H54 (cell line): Measurements from ENCODE around the gene MOAP1.
"Not testable (repeated sequence)": the region's sequence is repeated elsewhere in the genome, so short reads cannot be mapped to it uniquely, and the experiment has no call there.

Experiments used
- DNase-seq: peaks from one replicate; pipeline ENCODE4 v3.0.0; 2011; ENCODE audit warnings: low spot score, mixed read lengths; ENCODE audit not compliant: insufficient read length
- FAIRE-seq: peaks from 3 replicates; lab custom pipeline; 2011; peaks lifted over from hg19 to GRCh38; lab: Jason Lieb, UNC
- POLR2A ChIP-seq: IDR thresholded peaks from 2 replicates; pipeline ENCODE4 v1.6.1; 2011; ENCODE audit warnings: low read depth, mild to moderate bottlenecking, low read length

The MOAP1 gene

GRCh38 chr14:93163564-93163963, 21.1 kb downstream of the MOAP1 start:
- no peak for DNase-seq
- TF ChIP-seq POLR2A, result no peak
- FAIRE-seq, result no peak

DNA sequence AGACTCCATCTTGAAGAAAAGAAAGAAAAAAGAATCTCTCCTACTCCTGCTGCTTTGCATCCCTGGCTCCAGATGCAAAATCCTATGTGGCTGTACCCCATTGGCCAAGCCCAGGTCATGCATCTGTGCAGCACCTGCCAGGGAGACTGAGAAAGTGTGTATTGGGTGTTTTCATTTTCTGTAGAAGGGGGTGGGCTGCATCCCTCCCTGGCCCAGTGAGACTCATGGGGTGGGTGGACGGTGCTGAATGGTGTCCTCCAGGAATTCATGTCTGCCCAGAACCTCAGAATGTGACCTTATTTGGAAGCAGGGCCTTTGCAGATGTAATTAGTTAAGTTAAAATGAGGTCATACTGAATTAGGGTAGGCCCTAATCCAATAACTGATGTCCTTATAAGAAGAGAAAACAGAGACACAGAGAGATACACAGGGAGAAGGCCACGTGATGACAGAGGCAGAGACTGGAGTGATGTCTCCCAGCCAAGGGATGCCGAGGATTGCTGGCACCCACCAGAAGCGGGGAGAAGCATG, 23.2 kb downstream of the MOAP1 start:
- no peak for TF ChIP-seq POLR2A
- FAIRE-seq, result no peak
- no peak for DNase-seq

- no peak for TF ChIP-seq POLR2A
- DNase-seq, result no peak
- FAIRE-seq, result no peak
Observed at GRCh38 chr14:93160353-93160801, 24.3 kb downstream of the MOAP1 start.

- not testable (repeated sequence) for DNase-seq, FAIRE-seq
Observed at GRCh38 chr14:93159625-93160352, 24.9 kb downstream of the MOAP1 start.

GRCh38 chr14:93158349-93158748, 26.3 kb downstream of the MOAP1 start:
- FAIRE-seq, DNase-seq: not testable (repeated sequence)

DNA sequence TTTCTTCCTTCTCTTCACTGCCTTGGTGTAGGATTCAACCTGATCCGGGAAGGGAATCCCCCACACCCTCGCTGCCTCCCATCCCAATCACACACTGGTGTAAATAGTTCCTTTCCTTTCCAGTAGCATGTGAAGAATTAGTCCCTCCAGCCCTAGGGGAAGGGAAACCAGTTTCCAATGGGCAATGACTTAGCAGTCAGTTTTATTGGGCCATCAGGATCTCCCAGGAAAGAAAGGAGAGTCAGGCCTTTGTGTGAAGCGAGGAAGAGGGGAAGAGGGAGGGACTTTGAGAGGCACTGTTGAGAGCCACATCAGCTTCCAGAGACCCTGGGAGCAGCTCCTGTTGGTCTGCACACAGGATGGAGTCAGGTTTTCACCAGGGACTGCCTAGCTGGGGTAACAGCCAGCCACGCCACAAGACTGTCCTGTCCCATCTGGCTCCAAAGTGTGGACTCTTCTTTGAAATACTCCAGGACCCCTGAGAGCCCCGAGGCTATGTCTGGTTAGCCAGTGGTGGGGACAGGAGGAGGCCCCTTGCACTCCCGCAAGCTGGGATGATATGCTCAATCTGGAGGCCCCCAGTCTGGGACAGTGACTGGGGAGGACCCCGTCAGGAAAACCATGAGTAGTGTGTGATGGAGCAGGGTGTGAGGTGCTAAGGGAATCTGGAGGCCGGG, 27.9 kb downstream of the MOAP1 start:
- FAIRE-seq, result no peak
- TF ChIP-seq POLR2A, result no peak
- DNase-seq, result no peak

- FAIRE-seq, result no peak
- DNase-seq, result no peak
- TF ChIP-seq POLR2A, result no peak
Observed at GRCh38 chr14:93155667-93156066, 29.0 kb downstream of the MOAP1 start.

- no peak for FAIRE-seq
- no peak for TF ChIP-seq POLR2A
- DNase-seq, result no peak
Observed at GRCh38 chr14:93153121-93153520, 31.6 kb downstream of the MOAP1 start.

DNA sequence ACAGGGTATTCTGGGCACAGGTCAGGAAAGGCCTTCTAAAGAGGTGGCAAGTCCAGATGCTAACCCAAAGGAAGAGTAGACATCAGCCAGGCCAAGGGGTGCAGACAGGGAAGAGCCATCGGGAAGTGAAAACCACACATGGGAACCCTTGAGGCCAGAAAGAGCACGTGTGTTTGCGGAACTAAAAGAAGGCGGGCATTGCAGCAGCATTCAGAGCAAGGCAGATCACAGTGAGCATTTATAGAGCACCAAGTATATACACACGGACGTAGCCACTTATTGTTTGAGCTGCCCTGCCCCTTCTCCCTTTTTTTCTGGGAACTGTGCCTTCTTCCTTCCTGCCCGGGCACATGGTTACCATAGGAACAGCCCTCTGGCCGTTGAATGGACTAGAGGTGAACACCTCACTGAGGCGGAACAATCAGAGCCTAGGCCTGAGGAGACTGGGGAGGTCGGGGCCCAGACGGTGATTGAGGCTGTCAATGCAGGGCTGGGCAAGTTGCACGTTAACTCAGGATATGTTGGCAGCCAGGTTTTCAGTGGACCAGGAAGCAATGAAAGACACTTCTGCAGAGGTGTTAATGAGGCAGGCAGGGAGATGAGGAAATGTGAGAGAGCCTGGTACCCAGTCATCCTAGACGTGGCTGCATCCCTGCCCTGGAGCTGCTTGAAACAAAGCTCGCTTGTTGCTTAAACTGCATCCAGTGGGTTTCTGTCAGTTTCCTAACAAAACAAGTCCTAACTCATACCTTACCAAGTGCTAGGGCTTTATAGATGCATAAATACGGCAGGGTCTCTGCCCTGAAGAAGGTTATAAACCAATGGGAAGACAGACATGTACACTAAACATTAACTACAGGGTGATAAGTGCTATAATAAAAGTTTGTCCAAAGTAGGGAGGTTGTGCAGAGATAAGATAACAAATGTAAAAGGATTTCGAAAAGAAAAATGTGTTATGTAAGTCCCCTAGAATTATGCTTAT, 34.2 kb downstream of the MOAP1 start:
- TF ChIP-seq POLR2A, result no peak
- no peak for FAIRE-seq
- DNase-seq, result no peak

- DNase-seq, result no peak
- FAIRE-seq, result no peak
- TF ChIP-seq POLR2A, result no peak
Observed at GRCh38 chr14:93148979-93149378, 35.7 kb downstream of the MOAP1 start.

DNA sequence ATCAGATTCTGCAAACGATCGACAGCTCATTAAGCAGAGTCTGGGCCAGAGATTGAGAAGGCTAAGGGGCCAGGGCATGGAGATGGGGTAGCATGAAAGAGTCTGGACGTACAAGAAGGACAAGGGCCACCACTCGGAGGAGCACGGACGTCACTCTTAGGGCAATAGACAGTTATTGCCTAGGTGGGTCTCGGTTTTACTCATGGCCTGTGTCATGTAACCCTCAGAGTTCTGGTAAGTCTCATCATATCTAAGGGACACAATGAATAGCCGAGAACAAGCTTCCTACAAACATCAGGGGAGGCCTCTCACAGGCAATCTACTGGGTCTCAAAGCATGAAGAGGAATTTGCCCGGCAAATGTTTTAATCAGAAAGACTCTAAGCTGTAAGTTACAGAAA, 38.6 kb downstream of the MOAP1 start:
- FAIRE-seq (no peak), DNase-seq (no peak)

GRCh38 chr14:93142854-93143652, 41.6 kb downstream of the MOAP1 start:
- FAIRE-seq (no peak), DNase-seq (no peak)
- TF ChIP-seq POLR2A, result no peak

More for the DNA sequence above, 38.6 kb downstream of the MOAP1 start:
- TF ChIP-seq POLR2A, result no peak

DNA sequence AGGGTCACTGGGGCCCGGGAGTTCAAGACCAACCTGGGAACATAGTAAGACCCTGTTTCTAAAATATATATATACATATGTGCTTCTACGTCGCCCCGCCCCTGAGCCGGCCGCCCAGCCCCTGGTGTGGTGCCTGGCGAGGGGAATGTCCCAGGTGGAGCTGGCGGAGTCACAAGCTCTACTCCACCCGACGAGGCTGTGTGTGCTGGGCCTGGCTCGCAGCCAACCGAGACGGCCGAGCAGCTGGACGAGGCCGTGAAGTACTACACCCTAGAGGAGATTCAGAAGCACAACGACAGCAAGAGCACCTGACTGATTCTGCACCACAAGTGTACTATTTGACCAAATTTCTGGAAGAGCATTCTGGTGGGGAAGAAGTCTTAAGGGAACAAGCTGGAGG, 46.8 kb downstream of the MOAP1 start:
- DNase-seq (no peak), FAIRE-seq (no peak)
- no peak for TF ChIP-seq POLR2A

DNA sequence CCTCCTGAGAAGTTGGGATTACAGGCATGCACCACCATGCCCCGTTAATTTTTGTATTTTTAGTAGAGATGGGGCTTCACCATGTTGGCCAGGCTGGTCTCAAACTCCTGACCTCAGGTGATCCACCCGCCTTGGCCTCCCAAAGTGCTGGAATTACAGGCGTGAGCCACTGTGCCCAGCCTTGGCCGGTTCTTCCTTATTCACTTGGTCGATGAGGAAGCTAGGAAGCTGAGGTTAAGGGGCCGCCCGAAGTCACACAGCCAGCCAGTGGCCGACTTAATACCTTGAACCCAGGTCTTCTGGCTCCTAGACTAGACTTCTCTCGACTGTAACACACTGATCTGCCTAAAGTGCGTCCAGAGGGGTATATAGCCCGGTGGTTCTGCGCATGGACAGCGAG, 48.2 kb downstream of the MOAP1 start:
- not testable (repeated sequence) for FAIRE-seq, DNase-seq
